SK-N-SH treated with all-trans-retinoic acid at 6 μM for 48 hours (cell line): ENCODE measurements around the gene TRIM6.

Experiments used
- ATAC-seq: fragments of 200-7000 bp; cut with Tn5 transposase; 3 replicates; pipeline ENCODE4 v1.9.1; 2020; ENCODE audit warnings: mild to moderate bottlenecking, moderate library complexity
- ARNTL ChIP-seq: fragments of 450-650 bp; formaldehyde crosslinking; IDR thresholded peaks from 2 replicates; pipeline ENCODE4 v1.5.0; 2020; ENCODE audit warnings: low read depth, mild to moderate bottlenecking, moderate library complexity, borderline replicate concordance
- BACH2 ChIP-seq: fragments of 250-450 bp; sonication (Bioruptor Pico); IDR thresholded peaks from 2 replicates; pipeline ENCODE4 v1.9.0; 2021; ENCODE audit warnings: mild to moderate bottlenecking, borderline replicate concordance
- CREB5 ChIP-seq: fragments of 250-450 bp; sonication (Bioruptor Pico); IDR thresholded peaks from 2 replicates; pipeline ENCODE4 v1.5.1; 2020; ENCODE audit warnings: low read depth, mild to moderate bottlenecking, moderate library complexity
- CSDC2 ChIP-seq: fragments of 250-450 bp; sonication (Bioruptor Pico); IDR thresholded peaks from 2 replicates; pipeline ENCODE4 v1.5.0; 2020; ENCODE audit warnings: mild to moderate bottlenecking, moderate library complexity
- ESRRG ChIP-seq: fragments of 250-450 bp; sonication (Bioruptor Pico); IDR thresholded peaks from 2 replicates; pipeline ENCODE4 v1.6.1; 2021; ENCODE audit warnings: mild to moderate bottlenecking
- GLIS3 ChIP-seq: fragments of 250-450 bp; sonication (Bioruptor Pico); IDR thresholded peaks from 2 replicates; pipeline ENCODE4 v1.5.0; 2020; ENCODE audit warnings: mild to moderate bottlenecking, moderate library complexity
- ISL1 ChIP-seq: fragments of 250-450 bp; sonication (Bioruptor Pico); IDR thresholded peaks from 2 replicates; pipeline ENCODE4 v2.1.2; 2022; ENCODE audit warnings: mild to moderate bottlenecking, moderate library complexity
- OSR1 ChIP-seq: fragments of 250-450 bp; sonication (Bioruptor Pico); IDR thresholded peaks from 2 replicates; pipeline ENCODE4 v1.8.0; 2022; ENCODE audit warnings: moderate library complexity, mild to moderate bottlenecking, inconsistent platforms
- POU6F1 ChIP-seq: fragments of 250-450 bp; sonication (Bioruptor Pico); IDR thresholded peaks from 2 replicates; pipeline ENCODE4 v1.8.0; 2021; ENCODE audit warnings: low read depth, mild to moderate bottlenecking, moderate library complexity, borderline replicate concordance
- PPARA ChIP-seq: fragments of 250-450 bp; sonication (Bioruptor Pico); IDR thresholded peaks from 2 replicates; pipeline ENCODE4 v1.5.0; 2020; ENCODE audit warnings: mild to moderate bottlenecking, borderline replicate concordance
- TOX ChIP-seq: fragments of 250-450 bp; sonication (Bioruptor Pico); IDR thresholded peaks from 2 replicates; pipeline ENCODE4 v1.8.0; 2021; ENCODE audit warnings: mild to moderate bottlenecking, moderate library complexity, borderline replicate concordance
- ZFP3 ChIP-seq: fragments of 250-450 bp; sonication (Bioruptor Pico); IDR thresholded peaks from 2 replicates; pipeline ENCODE4 v1.5.0; 2020; ENCODE audit warnings: mild to moderate bottlenecking, moderate library complexity
- ZFP30 ChIP-seq: fragments of 450-650 bp; formaldehyde crosslinking; IDR thresholded peaks from 2 replicates; pipeline ENCODE4 v1.5.0; 2022; ENCODE audit warnings: mild to moderate bottlenecking, moderate library complexity
- ZNF565 ChIP-seq: fragments of 450-650 bp; formaldehyde crosslinking; conservative IDR thresholded peaks from 2 replicates; pipeline ENCODE4 v1.5.0; 2020; ENCODE audit warnings: low read depth, mild to moderate bottlenecking, moderate library complexity
- ZNF70 ChIP-seq: fragments of 450-650 bp; formaldehyde crosslinking; IDR thresholded peaks from 2 replicates; pipeline ENCODE4 v1.5.0; 2020; ENCODE audit warnings: mild to moderate bottlenecking, moderate library complexity
- ZNF8 ChIP-seq: fragments of 450-650 bp; formaldehyde crosslinking; IDR thresholded peaks from 2 replicates; pipeline ENCODE4 v1.5.0; 2020; ENCODE audit warnings: mild to moderate bottlenecking, moderate library complexity
- TF ChIP-seq, protein P1 (sequence below): fragments of 250-450 bp; sonication (Bioruptor Pico); IDR thresholded peaks from 2 replicates; pipeline ENCODE4 v1.5.0; 2020; ENCODE audit warnings: mild to moderate bottlenecking, moderate library complexity
- TF ChIP-seq, protein P2 (sequence below): fragments of 250-450 bp; sonication (Bioruptor Pico); IDR thresholded peaks from 2 replicates; pipeline ENCODE4 v1.8.0; 2020; ENCODE audit warnings: mild to moderate bottlenecking, moderate library complexity, borderline replicate concordance

Gene TRIM6

DNA sequence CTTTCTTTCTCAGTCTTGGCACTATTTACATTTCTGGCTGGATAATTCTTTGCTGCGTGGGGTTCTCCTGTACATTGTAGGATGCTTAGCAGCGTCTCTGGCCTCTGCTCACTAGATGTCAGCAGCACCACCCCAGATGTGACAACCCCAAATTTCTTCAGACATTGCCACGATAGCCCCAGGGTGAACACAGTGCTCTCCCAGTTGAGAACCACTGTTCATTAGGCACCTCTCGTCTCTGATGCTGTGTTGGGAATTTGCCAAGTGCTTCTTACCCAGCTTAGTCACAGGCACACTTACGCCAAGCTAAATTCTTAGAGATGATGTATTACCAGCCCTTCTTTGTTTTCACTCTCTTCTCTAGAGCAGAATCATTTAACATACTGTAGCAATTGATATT is 9.4 kb downstream of the TRIM6 start:
- ATAC-seq: peak; percentile 51
- no peak for TF ChIP-seq ZNF8 (CRISPR knock-in tag)
- TF ChIP-seq ZFP30 (CRISPR knock-in tag): no peak
- TF ChIP-seq CREB5 (CRISPR knock-in tag): no peak
- TF ChIP-seq, protein P1, sequence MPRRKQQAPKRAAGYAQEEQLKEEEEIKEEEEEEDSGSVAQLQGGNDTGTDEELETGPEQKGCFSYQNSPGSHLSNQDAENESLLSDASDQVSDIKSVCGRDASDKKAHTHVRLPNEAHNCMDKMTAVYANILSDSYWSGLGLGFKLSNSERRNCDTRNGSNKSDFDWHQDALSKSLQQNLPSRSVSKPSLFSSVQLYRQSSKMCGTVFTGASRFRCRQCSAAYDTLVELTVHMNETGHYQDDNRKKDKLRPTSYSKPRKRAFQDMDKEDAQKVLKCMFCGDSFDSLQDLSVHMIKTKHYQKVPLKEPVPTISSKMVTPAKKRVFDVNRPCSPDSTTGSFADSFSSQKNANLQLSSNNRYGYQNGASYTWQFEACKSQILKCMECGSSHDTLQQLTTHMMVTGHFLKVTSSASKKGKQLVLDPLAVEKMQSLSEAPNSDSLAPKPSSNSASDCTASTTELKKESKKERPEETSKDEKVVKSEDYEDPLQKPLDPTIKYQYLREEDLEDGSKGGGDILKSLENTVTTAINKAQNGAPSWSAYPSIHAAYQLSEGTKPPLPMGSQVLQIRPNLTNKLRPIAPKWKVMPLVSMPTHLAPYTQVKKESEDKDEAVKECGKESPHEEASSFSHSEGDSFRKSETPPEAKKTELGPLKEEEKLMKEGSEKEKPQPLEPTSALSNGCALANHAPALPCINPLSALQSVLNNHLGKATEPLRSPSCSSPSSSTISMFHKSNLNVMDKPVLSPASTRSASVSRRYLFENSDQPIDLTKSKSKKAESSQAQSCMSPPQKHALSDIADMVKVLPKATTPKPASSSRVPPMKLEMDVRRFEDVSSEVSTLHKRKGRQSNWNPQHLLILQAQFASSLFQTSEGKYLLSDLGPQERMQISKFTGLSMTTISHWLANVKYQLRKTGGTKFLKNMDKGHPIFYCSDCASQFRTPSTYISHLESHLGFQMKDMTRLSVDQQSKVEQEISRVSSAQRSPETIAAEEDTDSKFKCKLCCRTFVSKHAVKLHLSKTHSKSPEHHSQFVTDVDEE: no peak
- TF ChIP-seq GLIS3: no peak
- no peak for TF ChIP-seq OSR1 (CRISPR knock-in tag)
- no peak for TF ChIP-seq PPARA (CRISPR knock-in tag)
- TF ChIP-seq ESRRG: no peak
- TF ChIP-seq ZNF70 (CRISPR knock-in tag): no peak

GRCh38 chr11:5608808-5609207 is 12.4 kb downstream of the TRIM6 start:
- TF ChIP-seq, protein P1: no peak
- no peak for TF ChIP-seq ZFP30 (CRISPR knock-in tag)
- TF ChIP-seq ZNF565: no peak
- no peak for TF ChIP-seq ARNTL (CRISPR knock-in tag)
- TF ChIP-seq, protein P2, sequence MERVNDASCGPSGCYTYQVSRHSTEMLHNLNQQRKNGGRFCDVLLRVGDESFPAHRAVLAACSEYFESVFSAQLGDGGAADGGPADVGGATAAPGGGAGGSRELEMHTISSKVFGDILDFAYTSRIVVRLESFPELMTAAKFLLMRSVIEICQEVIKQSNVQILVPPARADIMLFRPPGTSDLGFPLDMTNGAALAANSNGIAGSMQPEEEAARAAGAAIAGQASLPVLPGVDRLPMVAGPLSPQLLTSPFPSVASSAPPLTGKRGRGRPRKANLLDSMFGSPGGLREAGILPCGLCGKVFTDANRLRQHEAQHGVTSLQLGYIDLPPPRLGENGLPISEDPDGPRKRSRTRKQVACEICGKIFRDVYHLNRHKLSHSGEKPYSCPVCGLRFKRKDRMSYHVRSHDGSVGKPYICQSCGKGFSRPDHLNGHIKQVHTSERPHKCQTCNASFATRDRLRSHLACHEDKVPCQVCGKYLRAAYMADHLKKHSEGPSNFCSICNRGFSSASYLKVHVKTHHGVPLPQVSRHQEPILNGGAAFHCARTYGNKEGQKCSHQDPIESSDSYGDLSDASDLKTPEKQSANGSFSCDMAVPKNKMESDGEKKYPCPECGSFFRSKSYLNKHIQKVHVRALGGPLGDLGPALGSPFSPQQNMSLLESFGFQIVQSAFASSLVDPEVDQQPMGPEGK (CRISPR knock-in tag): no peak
- TF ChIP-seq CSDC2 (CRISPR knock-in tag): no peak
- no peak for TF ChIP-seq ESRRG
- TF ChIP-seq BACH2 (CRISPR knock-in tag): no peak
- TF ChIP-seq ZFP3 (CRISPR knock-in tag): no peak
- TF ChIP-seq ZNF70 (CRISPR knock-in tag): no peak
- no peak for ATAC-seq

DNA sequence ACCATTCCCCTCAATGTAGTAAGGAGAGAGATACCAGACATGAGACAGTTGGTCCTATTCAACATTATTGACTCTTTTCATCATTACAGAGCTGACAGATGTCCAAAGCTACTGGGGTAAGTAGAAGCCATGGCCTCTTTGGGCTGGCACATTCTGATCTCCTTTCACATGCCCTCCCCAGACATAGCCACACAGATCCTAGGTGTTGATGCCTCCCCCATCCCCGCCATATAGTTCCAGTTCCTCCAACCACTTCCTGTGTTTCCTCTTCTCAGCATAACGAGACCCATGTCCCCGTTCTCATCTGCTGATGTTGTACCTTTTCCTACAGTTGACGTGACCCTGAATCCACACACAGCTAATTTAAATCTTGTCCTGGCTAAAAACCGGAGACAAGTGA is 14.0 kb downstream of the TRIM6 start:
- TF ChIP-seq OSR1 (CRISPR knock-in tag) (no peak), ISL1 (CRISPR knock-in tag) (no peak), ZNF565 (no peak), TOX (CRISPR knock-in tag) (no peak)
- TF ChIP-seq, protein P2 (CRISPR knock-in tag): no peak
- TF ChIP-seq, all 23 proteins: peak for 0
- no peak for ATAC-seq

DNA sequence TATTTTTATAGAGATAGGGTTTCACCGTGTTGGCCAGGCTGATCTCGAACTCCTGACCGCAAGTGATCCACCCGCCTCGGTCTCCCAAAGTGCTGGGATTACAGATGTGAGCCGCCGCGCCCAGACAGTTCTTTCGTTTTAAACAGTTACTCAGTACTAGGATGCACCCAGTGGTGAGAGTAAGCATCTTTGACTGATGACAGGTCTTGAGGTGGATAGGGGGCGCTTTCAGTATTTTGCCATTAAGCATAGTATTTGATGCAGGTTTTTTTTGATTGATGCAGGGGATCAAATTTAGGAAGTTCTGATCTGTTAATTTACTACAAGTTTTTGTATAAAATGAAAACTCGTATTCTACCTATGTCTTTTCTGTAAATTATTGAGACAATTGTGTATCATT is 15.2 kb downstream of the TRIM6 start:
- TF ChIP-seq ISL1 (CRISPR knock-in tag) (no peak), POU6F1 (no peak), ARNTL (CRISPR knock-in tag) (no peak)
- TF ChIP-seq, protein P1: no peak
- TF ChIP-seq, all 23 proteins: peak for 0
- ATAC-seq: peak; percentile 81
